PFSK-1 (cell line): ENCODE measurements around the gene TMPRSS5.

ENCODE experiments used
- FOXP2 ChIP-seq: optimal IDR thresholded peaks from 2 replicates; pipeline ENCODE3; 2011; ENCODE audit warnings: borderline replicate concordance, control low read depth, inconsistent platforms; ENCODE audit not compliant: insufficient read depth; ENCODE audit errors: extremely low read length, extremely low read depth
- POLR2AphosphoS5 ChIP-seq: IDR thresholded peaks from 2 replicates; pipeline ENCODE4 v1.6.1; 2012; ENCODE audit warnings: low read depth, mild to moderate bottlenecking, control low read depth, low read length, moderate library complexity
- REST ChIP-seq, 2 experiments: IDR thresholded peaks; 2 replicates each; pipeline versions ENCODE4 v1.6.1 to v1.8.0; 2011 to 2012; ENCODE audit warnings: low read depth in 2 of 2, low read length in 2 of 2, control low read depth in 1 of 2, inconsistent platforms in 1 of 2, mild to moderate bottlenecking in 1 of 2, moderate library complexity in 1 of 2; ENCODE audit not compliant: insufficient read depth in 1 of 2
- SIN3A ChIP-seq: IDR thresholded peaks from 2 replicates; pipeline ENCODE4 v1.6.1; 2012; ENCODE audit warnings: mild to moderate bottlenecking, low read length, moderate library complexity, borderline replicate concordance; ENCODE audit not compliant: insufficient read depth
- TAF1 ChIP-seq: IDR thresholded peaks from 2 replicates; pipeline ENCODE4 v1.6.1; 2012; ENCODE audit warnings: low read length, control low read depth, borderline replicate concordance; ENCODE audit not compliant: insufficient read depth

Gene TMPRSS5

DNA sequence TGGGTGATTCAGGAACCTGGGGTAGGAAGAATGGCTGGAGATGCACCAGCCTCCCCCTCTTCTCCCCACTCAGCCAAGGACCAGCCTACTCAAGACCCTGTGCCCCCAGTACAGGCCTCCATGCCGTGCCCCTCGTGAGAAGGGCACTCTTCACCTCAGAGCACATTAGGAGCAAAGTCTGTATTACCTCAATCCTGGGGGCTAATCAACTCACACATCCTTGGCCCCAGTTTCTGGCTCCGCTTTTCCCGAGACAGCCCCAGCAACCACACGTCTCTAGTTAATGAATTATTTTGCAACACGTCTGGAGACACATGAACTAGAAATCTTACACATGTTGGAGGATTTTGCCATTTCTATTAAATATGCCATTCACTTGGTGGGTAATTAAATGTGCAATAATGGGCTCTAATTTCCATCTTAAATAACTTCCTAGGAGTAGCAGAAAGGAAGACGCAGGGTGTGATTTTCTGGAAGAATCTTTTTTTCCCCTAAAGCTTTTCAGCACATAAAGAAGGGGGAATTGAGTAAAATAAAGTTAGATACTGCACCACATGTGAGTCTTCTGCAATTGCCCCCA is 63.0 kb downstream of the TMPRSS5 start:
- no peak for TF ChIP-seq SIN3A
- TF ChIP-seq REST (IDR thresholded peaks at IDR 0.05; ENCODE audit: insufficient read depth in 1 of 2, low read depth in 2 of 2, low read length in 2 of 2), result no peak
- no peak for TF ChIP-seq TAF1
- TF ChIP-seq POLR2AphosphoS5, result no peak
- TF ChIP-seq FOXP2, result no peak

DNA sequence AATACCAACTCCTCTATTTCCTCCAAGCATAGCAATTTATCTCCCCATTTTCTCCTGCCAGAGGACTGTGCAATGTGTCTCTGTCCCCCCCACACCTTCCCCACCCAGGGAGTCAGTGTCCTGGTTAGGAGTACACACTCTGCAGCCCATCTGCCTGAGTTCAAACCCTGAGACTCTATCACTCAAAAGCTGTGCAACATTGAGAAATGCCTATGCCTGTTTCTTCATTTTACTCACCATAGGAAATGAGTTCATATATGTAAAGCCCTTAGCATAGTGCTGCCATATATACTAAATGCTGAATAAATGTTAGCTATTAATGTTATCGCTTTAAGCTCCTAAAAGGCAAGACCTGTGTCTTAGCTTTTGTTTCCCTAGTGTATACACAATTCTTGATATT is 64.0 kb downstream of the TMPRSS5 start:
- TF ChIP-seq POLR2AphosphoS5 (no peak), FOXP2 (no peak), REST (IDR thresholded peaks at IDR 0.05; ENCODE audit: insufficient read depth in 1 of 2, low read depth in 2 of 2, low read length in 2 of 2) (no peak), TAF1 (no peak), SIN3A (no peak)

GRCh38 chr11:113638376-113638775 is 67.7 kb downstream of the TMPRSS5 start:
- TF ChIP-seq REST (IDR thresholded peaks at IDR 0.05; ENCODE audit: insufficient read depth in 1 of 2, low read depth in 2 of 2, low read length in 2 of 2) (peak in 1 of 2 experiments; percentile 83; a peak in 2 of 4 replicates), SIN3A (no peak)

DNA sequence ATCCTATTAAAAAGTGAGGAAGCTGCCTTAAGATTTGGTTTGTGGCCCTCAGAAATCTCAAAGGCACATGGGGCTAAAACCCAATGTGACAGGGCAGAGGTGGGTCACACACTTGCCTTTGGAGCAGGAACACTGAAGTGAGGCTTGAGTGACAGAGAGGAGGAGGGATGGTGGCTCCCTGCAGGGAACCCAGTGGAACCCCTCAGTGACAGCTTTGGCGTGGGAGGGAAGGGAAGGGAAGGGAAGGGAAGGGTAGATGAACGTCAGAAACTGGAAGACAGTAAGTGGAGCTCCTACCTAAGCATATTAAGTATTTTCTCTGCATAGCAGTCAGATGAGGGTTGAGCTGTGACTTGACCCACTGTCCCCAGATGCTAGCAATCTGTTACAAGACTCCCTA is 68.5 kb downstream of the TMPRSS5 start:
- TF ChIP-seq FOXP2 (no peak), REST (IDR thresholded peaks at IDR 0.05; ENCODE audit: insufficient read depth in 1 of 2, low read depth in 2 of 2, low read length in 2 of 2) (no peak), POLR2AphosphoS5 (no peak), SIN3A (no peak), TAF1 (no peak)
